Uterus (tissue), 2 donors: ENCODE data around the gene RHCE.

Source experiments
- POLR2A ChIP-seq, 2 donors: fragments of 450-650 bp; IDR thresholded peaks; one replicate each; pipeline ENCODE4 v1.6.1; 2016; ENCODE audit warnings: antibody characterized with exemption in 2 of 2, mild to moderate bottlenecking in 1 of 2, moderate library complexity in 1 of 2
- TF ChIP-seq, protein P1 (sequence below), 4 experiments: fragments of 200-600 bp in 2 of 4; fragments of 450-650 bp in 2 of 4; sonication (generic) in 2 of 4; IDR thresholded peaks; one replicate each; pipeline ENCODE4 v1.5.1; 2016 to 2019; ENCODE audit warnings: antibody characterized with exemption in 4 of 4, mild to moderate bottlenecking in 2 of 4, moderate library complexity in 1 of 4

DNA sequence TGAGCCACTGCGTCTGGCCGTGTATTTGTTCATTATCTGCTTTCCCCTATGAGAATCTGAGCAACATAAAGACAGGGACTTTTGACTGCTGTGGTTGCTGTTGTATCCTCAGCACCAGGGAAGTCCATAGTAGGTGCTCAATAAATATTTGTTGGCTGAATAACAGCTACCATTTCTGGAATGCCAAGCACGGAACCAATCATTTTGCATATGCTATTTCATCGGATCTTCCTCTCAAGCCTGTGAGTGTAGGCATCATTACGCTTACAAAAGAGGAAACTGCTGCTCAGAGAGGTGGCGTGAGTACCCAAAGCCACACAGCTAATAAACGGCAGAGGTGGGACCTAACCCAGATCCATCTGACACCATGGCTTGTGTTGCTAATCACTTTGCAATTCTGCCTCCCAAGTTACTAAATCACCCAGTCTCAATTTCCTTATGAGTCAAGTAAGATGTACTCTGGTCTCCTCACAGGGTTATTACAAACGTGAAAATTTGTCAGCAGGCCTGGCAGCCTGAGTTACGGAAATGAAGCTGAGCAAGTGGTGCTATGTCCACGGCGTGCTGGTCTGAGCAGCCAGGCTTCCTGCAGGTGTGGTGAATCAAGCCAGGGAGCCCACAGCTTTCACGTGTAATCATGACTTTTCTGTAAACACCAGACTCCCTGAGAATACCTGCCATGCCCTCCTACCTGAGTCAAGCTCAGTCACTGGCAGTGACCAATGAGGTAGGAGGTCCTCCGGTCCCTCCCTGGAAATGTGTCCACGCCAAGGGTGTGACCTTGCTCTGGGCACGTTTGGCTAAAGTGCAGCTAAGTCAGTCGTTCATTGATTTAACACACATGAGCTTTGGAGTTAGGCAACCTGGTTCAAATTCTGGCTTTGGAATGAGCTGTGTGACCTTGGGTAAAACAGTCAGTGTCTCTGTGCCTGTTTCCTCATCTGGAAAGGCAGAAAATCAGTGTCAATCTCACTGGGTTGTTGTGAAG is 4.8 kb upstream of the RHCE start:
- TF ChIP-seq, protein P1, sequence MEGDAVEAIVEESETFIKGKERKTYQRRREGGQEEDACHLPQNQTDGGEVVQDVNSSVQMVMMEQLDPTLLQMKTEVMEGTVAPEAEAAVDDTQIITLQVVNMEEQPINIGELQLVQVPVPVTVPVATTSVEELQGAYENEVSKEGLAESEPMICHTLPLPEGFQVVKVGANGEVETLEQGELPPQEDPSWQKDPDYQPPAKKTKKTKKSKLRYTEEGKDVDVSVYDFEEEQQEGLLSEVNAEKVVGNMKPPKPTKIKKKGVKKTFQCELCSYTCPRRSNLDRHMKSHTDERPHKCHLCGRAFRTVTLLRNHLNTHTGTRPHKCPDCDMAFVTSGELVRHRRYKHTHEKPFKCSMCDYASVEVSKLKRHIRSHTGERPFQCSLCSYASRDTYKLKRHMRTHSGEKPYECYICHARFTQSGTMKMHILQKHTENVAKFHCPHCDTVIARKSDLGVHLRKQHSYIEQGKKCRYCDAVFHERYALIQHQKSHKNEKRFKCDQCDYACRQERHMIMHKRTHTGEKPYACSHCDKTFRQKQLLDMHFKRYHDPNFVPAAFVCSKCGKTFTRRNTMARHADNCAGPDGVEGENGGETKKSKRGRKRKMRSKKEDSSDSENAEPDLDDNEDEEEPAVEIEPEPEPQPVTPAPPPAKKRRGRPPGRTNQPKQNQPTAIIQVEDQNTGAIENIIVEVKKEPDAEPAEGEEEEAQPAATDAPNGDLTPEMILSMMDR (IDR thresholded peaks at IDR 0.05) = no peak
- no peak for TF ChIP-seq POLR2A (IDR thresholded peaks at IDR 0.05)
